Lung microvascular endothelial cell (primary cell): ENCODE data around the gene MFSD12. TPM values are rescaled to one million over a fixed set of nuclear protein-coding genes. Genes with fewer than 3 reads are reported as not detected.
A peak's percentile ranks its signal among the peaks of the same experiment; 100 is the strongest.

Source experiments
- DNase-seq, 2 donors: peaks; one replicate each; pipeline versions ENCODE4 v3.0.0 to v3.0.0-alpha.2; 2010; ENCODE audit warnings: low read depth in 2 of 2
- total RNA-seq: library from RNA; depleted of rRNA; stranded (reverse); fragments of >200 nt; gene quantifications from 2 replicates; pipeline ENCODE4 v1.2.1, GENCODE V29; 2014

MFSD12 gene
- total RNA-seq, result 47.5 and 84.7 TPM in 2 replicates

GRCh38 chr19:3557461-3558248, at the start of gene MFSD12:
MFSD12 (minus strand) TSS chr19:3557586; CDS start chr19:3557403, 183 bp downstream.
- DNase-seq, result peak; percentile 93 to 95

GRCh38 chr19:3606690-3607289, 49.4 kb upstream of the MFSD12 start, which contains the start of gene TBXA2R:
TBXA2R (minus strand) TSS chr19:3606875; CDS start chr19:3600634, 6,241 bp downstream.
- peak; percentile 51 to 63 for DNase-seq

GRCh38 chr19:3606174-3606689, 48.8 kb upstream of the MFSD12 start:
- DNase-seq, result peak in 1 of 2 donors; percentile 28

GRCh38 chr19:3605770-3606169, 48.4 kb upstream of the MFSD12 start:
- DNase-seq, result no peak

GRCh38 chr19:3605361-3605760, 48.0 kb upstream of the MFSD12 start:
- no peak for DNase-seq

GRCh38 chr19:3604987-3605343, 47.6 kb upstream of the MFSD12 start:
- DNase-seq, result no peak

- DNase-seq, result no peak
Measured at GRCh38 chr19:3604227-3604986, 47.0 kb upstream of the MFSD12 start.

- no peak for DNase-seq
Measured at GRCh38 chr19:3603121-3603811, 45.9 kb upstream of the MFSD12 start.

- no peak for DNase-seq
Measured at GRCh38 chr19:3601021-3601420, 43.6 kb upstream of the MFSD12 start.

- DNase-seq, result no peak
Measured at GRCh38 chr19:3599776-3600187, 42.4 kb upstream of the MFSD12 start.

GRCh38 chr19:3595521-3596061, 38.2 kb upstream of the MFSD12 start:
- no peak for DNase-seq

- DNase-seq, result no peak
Measured at GRCh38 chr19:3593156-3593555, 35.8 kb upstream of the MFSD12 start.

GRCh38 chr19:3591876-3592613, 34.7 kb upstream of the MFSD12 start:
- no peak for DNase-seq

- no peak for DNase-seq
Measured at GRCh38 chr19:3590991-3591659, 33.7 kb upstream of the MFSD12 start.

- no peak for DNase-seq
Measured at GRCh38 chr19:3589949-3590348, 32.6 kb upstream of the MFSD12 start.

GRCh38 chr19:3589439-3589838, 32.1 kb upstream of the MFSD12 start:
- DNase-seq, result no peak

- DNase-seq, result no peak
Measured at GRCh38 chr19:3586707-3587346, 29.4 kb upstream of the MFSD12 start.

GRCh38 chr19:3586127-3586626, 28.8 kb upstream of the MFSD12 start:
- DNase-seq, result no peak
